Upper lobe of right lung (tissue), 1 donor: Measurements from ENCODE around the gene APOBEC3G. TPM values are rescaled to one million over a fixed set of nuclear protein-coding genes. Genes with fewer than 3 reads are reported as not detected.
A peak's percentile ranks its signal among the peaks of the same experiment; 100 is the strongest.

Experiments
- ATAC-seq: fragments of 200-7000 bp; cut with Tn5 transposase; one replicate; pipeline ENCODE4 v1.9.1; 2020; ENCODE audit warnings: mild to moderate bottlenecking, moderate library complexity
- DNase-seq: peaks from one replicate; pipeline ENCODE4 v3.0.0-alpha.2; 2020
- H3K27ac ChIP-seq: fragments of 200-600 bp; one replicate; pipeline ENCODE4 v1.8.0; 2022
- H3K27me3 ChIP-seq: fragments of 200-600 bp; one replicate; pipeline ENCODE4 v1.8.0; 2022; ENCODE audit warnings: mild to moderate bottlenecking
- H3K36me3 ChIP-seq: fragments of 200-600 bp; one replicate; pipeline ENCODE4 v1.8.0; 2022
- H3K4me1 ChIP-seq: fragments of 200-600 bp; one replicate; pipeline ENCODE4 v1.8.0; 2022
- H3K4me3 ChIP-seq: fragments of 200-600 bp; one replicate; pipeline ENCODE4 v1.8.0; 2022; ENCODE audit warnings: mild to moderate bottlenecking
- H3K9me3 ChIP-seq: fragments of 200-600 bp; one replicate; pipeline ENCODE4 v1.8.0; 2022
- intact Hi-C: fragments of 100-400 bp; cut with DNase I; formaldehyde crosslinking; loops from one replicate; pipeline ENCODE4 v1.11.0; 2022
- total RNA-seq: library from RNA; stranded (reverse); fragmentation: NEBNext Ultra II Directional; extraction: Animal tissue kit (Norgen Biotek cat#: 25700); gene quantifications from one replicate; pipeline ENCODE4 v1.2.1, GENCODE V29; 2021
- TF ChIP-seq, protein P1 (sequence below): fragments of 200-600 bp; IDR thresholded peaks from one replicate; pipeline ENCODE4 v1.8.0; 2022; ENCODE audit warnings: antibody characterized with exemption
- donor health status: DM: no; HTN: yes; CAD: no; lungs with severe emphysema.

APOBEC3G gene
- total RNA-seq, 1 donor from 2014 or later, result 16.1 TPM

- intact Hi-C loops, result no loop called here
- no peaks in the 10 kb centered on the region for H3K36me3 ChIP-seq
- ATAC-seq (no peak), DNase-seq (no peak)
- H3K27ac ChIP-seq, result no peak overlapping the region
- no peak overlapping the region for H3K4me3 ChIP-seq
- H3K27me3 ChIP-seq, result peaks cover 16% of the 10 kb centered on the region
- H3K9me3 ChIP-seq, result no peaks in the 10 kb centered on the region
- TF ChIP-seq, protein P1, sequence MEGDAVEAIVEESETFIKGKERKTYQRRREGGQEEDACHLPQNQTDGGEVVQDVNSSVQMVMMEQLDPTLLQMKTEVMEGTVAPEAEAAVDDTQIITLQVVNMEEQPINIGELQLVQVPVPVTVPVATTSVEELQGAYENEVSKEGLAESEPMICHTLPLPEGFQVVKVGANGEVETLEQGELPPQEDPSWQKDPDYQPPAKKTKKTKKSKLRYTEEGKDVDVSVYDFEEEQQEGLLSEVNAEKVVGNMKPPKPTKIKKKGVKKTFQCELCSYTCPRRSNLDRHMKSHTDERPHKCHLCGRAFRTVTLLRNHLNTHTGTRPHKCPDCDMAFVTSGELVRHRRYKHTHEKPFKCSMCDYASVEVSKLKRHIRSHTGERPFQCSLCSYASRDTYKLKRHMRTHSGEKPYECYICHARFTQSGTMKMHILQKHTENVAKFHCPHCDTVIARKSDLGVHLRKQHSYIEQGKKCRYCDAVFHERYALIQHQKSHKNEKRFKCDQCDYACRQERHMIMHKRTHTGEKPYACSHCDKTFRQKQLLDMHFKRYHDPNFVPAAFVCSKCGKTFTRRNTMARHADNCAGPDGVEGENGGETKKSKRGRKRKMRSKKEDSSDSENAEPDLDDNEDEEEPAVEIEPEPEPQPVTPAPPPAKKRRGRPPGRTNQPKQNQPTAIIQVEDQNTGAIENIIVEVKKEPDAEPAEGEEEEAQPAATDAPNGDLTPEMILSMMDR, result no peak
- no peaks in the 10 kb centered on the region for H3K4me1 ChIP-seq
These were observed 33.8 kb downstream of the APOBEC3G start for GRCh38 chr22:39110631-39111561.

DNA sequence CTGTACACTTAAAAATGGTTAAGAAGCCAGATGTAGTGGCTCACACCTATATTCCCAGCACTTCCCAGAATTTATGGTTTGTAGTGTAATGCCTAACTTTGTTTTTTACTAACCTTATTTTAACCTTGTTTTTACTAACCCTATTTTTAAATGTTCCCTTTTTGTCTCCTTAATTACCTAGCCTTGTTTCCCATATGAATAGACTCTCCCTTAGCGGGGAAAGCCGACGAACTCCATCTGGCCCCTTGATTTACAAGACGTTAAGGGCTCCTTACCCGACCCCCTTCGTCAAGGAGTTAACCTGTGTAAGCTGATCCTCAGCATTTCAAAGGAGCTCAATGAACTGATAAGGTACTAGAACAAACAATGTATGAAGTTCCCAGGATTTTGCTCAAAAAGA lies 37.0 kb downstream of the APOBEC3G start:
- Histone ChIP-seq H3K27ac (no peak overlapping the region), H3K4me3 (no peak overlapping the region), H3K36me3 (no peaks in the 10 kb centered on the region), H3K9me3 (no peaks in the 10 kb centered on the region), H3K4me1 (no peaks in the 10 kb centered on the region), H3K27me3 (peaks cover 27% of the 10 kb centered on the region)
- intact Hi-C loops, result no loop called here
- TF ChIP-seq, protein P1, result no peak
- no peak for ATAC-seq
- DNase-seq, result no peak

DNA sequence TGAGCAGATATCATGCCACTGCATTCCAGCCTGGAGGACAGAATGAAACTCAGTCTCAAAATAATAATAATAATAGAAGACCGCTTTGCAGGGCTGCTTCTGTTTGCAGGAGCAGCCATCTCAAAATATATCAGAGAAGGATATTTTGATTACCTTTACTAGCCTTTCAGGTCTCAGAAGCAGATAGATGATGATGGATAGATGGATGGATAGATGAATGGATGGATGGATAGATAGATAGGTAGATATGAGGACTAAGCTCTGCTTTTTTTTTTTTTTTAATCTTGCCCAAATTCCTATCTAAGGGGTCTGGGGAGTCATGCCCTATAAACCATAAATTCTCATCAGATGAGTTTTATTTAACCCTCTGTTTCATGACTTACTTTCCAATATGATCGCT lies 38.5 kb downstream of the APOBEC3G start:
- H3K9me3 ChIP-seq, result no peaks in the 10 kb centered on the region
- no peaks in the 10 kb centered on the region for H3K4me1 ChIP-seq
- intact Hi-C loops, result no loop called here
- DNase-seq (no peak), ATAC-seq (no peak)
- no peak overlapping the region for H3K4me3 ChIP-seq
- TF ChIP-seq, protein P1, result no peak
- H3K36me3 ChIP-seq, result no peaks in the 10 kb centered on the region
- no peak overlapping the region for H3K27ac ChIP-seq
- H3K27me3 ChIP-seq, result peaks cover 27% of the 10 kb centered on the region

DNA sequence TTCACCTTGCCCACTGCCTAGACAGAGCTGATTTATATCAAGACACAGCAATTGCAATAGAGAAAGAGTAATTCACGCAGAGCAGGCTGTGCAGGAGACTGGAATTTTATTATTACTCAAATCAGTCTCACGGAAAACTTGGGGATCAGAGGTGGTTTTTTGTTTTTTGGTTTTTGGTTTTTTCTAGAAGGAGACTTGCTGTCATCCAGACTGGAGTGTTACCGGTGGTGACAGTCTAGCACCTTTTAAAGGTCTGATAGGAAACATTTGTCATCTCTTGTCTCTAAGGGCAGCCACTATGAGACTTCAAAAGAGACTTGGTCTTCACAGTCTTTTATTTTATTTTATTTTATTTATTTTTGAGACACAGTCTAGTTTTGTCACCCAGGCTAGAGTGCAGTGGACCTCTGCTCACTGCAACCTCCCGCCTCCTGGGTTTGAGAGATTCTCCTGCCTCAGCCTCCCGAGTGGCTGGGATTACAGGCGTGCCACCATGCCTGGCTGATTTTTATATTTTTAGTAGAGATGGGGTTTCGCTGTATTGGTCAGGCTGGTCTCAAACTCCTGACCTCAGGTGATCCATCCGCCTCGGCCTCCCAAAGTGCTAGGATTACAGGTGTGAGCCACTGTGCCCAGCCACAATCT lies 39.0 kb downstream of the APOBEC3G start:
- Histone ChIP-seq H3K27ac (no peak overlapping the region), H3K9me3 (no peaks in the 10 kb centered on the region), H3K4me1 (no peaks in the 10 kb centered on the region), H3K36me3 (no peaks in the 10 kb centered on the region), H3K4me3 (no peak overlapping the region), H3K27me3 (peaks cover 27% of the 10 kb centered on the region)
- TF ChIP-seq, protein P1, result no peak
- ATAC-seq (no peak), DNase-seq (no peak)
- intact Hi-C loops, result no loop called here

DNA sequence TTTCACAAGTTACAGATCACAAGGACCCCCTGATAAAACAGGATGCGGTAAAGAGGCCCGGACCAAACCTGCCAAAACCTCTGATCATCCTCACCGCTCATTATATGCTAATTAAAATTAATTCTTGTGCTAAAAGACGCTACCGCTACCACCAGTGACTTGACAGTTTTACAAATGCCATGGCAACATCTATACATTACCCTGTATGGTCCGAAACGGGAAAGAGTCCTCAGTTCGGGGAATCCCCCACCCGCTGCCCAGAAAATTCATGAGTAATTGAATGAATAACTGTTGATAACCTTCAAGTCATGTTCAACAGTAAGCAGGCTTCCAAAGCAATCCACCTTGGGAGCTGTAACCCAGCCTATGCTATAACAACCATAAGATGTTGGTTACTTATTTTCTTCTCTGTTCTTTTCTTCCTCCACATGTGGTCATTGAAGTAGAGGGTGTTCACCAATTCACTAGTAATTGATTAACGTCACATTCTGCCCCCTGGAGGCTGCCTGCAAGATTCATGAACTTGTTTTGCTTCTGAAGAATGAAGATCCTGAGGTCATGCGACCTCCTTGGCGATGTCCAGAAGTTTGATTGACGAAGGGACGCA lies 40.6 kb downstream of the APOBEC3G start:
- intact Hi-C loops, result no loop called here
- TF ChIP-seq, protein P1, result peak; percentile 55

More for the DNA sequence above, 40.6 kb downstream of the APOBEC3G start:
- DNase-seq (no peak), ATAC-seq (peak; percentile 76)
- H3K27me3 ChIP-seq, result peaks cover 27% of the 10 kb centered on the region
- H3K36me3 ChIP-seq, result no peaks in the 10 kb centered on the region
- no peaks in the 10 kb centered on the region for H3K4me1 ChIP-seq
- H3K9me3 ChIP-seq, result no peaks in the 10 kb centered on the region
- H3K27ac ChIP-seq, result no peak overlapping the region
- no peak overlapping the region for H3K4me3 ChIP-seq
